Measurements from ENCODE around the gene LRRTM4. TPM values are rescaled to one million over a fixed set of nuclear protein-coding genes. Genes with fewer than 3 reads are reported as not detected.
A peak's percentile ranks its signal among the peaks of the same experiment; 100 is the strongest.
"Not testable (repeated sequence)": the region's sequence is repeated elsewhere in the genome, so short reads cannot be mapped to it uniquely, and the experiment has no call there.

LRRTM4 gene
- total RNA-seq, 1 donor from 2014 or later, result 2.4 TPM

GRCh38 chr2:76861708-76862107, 660.5 kb downstream of the LRRTM4 start:
- DNase-seq, result no peak

GRCh38 chr2:76851000-76851399, 671.2 kb downstream of the LRRTM4 start:
- no peak for DNase-seq

- no peak for DNase-seq
These were observed 673.1 kb downstream of the LRRTM4 start for GRCh38 chr2:76849086-76849485.

GRCh38 chr2:76839826-76840225, 682.4 kb downstream of the LRRTM4 start:
- DNase-seq, result no peak

- DNase-seq, result no peak
These were observed 692.6 kb downstream of the LRRTM4 start for GRCh38 chr2:76829374-76830234.

GRCh38 chr2:76826691-76827090, 695.5 kb downstream of the LRRTM4 start:
- peak; percentile 2 for DNase-seq

- DNase-seq, result no peak
These were observed 696.8 kb downstream of the LRRTM4 start for GRCh38 chr2:76825140-76825970.

- DNase-seq, result no peak
These were observed 700.4 kb downstream of the LRRTM4 start for GRCh38 chr2:76821731-76822130.

GRCh38 chr2:76813084-76813483, 709.1 kb downstream of the LRRTM4 start:
- DNase-seq, result no peak

GRCh38 chr2:76812156-76812555, 710.0 kb downstream of the LRRTM4 start:
- no peak for DNase-seq

- DNase-seq, result no peak
These were observed 713.0 kb downstream of the LRRTM4 start for GRCh38 chr2:76809136-76809535.

- DNase-seq, result peak; percentile 17
These were observed 713.4 kb downstream of the LRRTM4 start for GRCh38 chr2:76808732-76809131.

- DNase-seq, result no peak
These were observed 728.4 kb downstream of the LRRTM4 start for GRCh38 chr2:76793647-76794334.

GRCh38 chr2:76781313-76781712, 740.9 kb downstream of the LRRTM4 start:
- not testable (repeated sequence) for DNase-seq

GRCh38 chr2:76763276-76763675, 758.9 kb downstream of the LRRTM4 start:
- DNase-seq, result no peak

- no peak for DNase-seq
These were observed 761.8 kb downstream of the LRRTM4 start for GRCh38 chr2:76760367-76760704.

- no peak for DNase-seq
These were observed 762.4 kb downstream of the LRRTM4 start for GRCh38 chr2:76759634-76760366.

- DNase-seq, result peak; percentile 25
These were observed 769.7 kb downstream of the LRRTM4 start for GRCh38 chr2:76752506-76752905.

- DNase-seq, result no peak
These were observed 772.3 kb downstream of the LRRTM4 start for GRCh38 chr2:76749858-76750257.

- DNase-seq, result no peak
These were observed 773.4 kb downstream of the LRRTM4 start for GRCh38 chr2:76748581-76749296.

GRCh38 chr2:76745605-76746004, 776.6 kb downstream of the LRRTM4 start:
- no peak for DNase-seq
